GM23338 (cell line): ENCODE data around the gene CDK14. TPM values are rescaled to one million over a fixed set of nuclear protein-coding genes. Genes with fewer than 3 reads are reported as not detected.
A peak's percentile ranks its signal among the peaks of the same experiment; 100 is the strongest.

ENCODE experiments used
- ATAC-seq: fragments of 200-7000 bp; cut with Tn5 transposase; 3 replicates; pipeline ENCODE4 v1.9.1; 2020
- DNase-seq: peaks from one replicate; pipeline ENCODE4 v3.0.0-alpha.2; 2015; ENCODE audit warnings: low spot score
- H2AFZ ChIP-seq: fragments of 200-600 bp; sonication (generic); 2 replicates; pipeline ENCODE4 v1.8.0; 2016; ENCODE audit warnings: antibody characterized with exemption, mild to moderate bottlenecking, moderate library complexity
- H3F3A ChIP-seq: fragments of 200-600 bp; sonication (generic); replicated peaks from 2 replicates; pipeline ENCODE4 v1.8.0; 2017; ENCODE audit warnings: antibody characterized with exemption, mixed run types, low read depth
- H3K27ac ChIP-seq: fragments of 200-600 bp; sonication (generic); 2 replicates; pipeline ENCODE4 v1.6.1; 2016; ENCODE audit warnings: low read depth
- H3K27me3 ChIP-seq: fragments of 200-600 bp; sonication (generic); 2 replicates; pipeline ENCODE4 v1.8.0; 2016; ENCODE audit warnings: mild to moderate bottlenecking, mixed run types, moderate library complexity; ENCODE audit not compliant: insufficient read depth
- H3K36me3 ChIP-seq: fragments of 200-600 bp; sonication (generic); 2 replicates; pipeline ENCODE4 v1.8.0; 2016; ENCODE audit warnings: mild to moderate bottlenecking; ENCODE audit not compliant: insufficient read depth
- H3K4me1 ChIP-seq: fragments of 200-600 bp; sonication (generic); 2 replicates; pipeline ENCODE4 v1.8.0; 2016; ENCODE audit warnings: mild to moderate bottlenecking, moderate library complexity; ENCODE audit not compliant: insufficient read depth
- H3K4me2 ChIP-seq: fragments of 200-600 bp; sonication (generic); 2 replicates; pipeline ENCODE4 v1.7.1; 2017; ENCODE audit warnings: mixed run types
- H3K4me3 ChIP-seq: fragments of 200-600 bp; sonication (generic); 2 replicates; pipeline ENCODE4 v1.6.1; 2016; ENCODE audit warnings: mixed run types
- H3K79me2 ChIP-seq: fragments of 200-600 bp; sonication (generic); replicated peaks from 2 replicates; pipeline ENCODE4 v1.8.0; 2017; ENCODE audit warnings: mild to moderate bottlenecking; ENCODE audit not compliant: insufficient read depth
- H3K9me2 ChIP-seq: fragments of 200-600 bp; sonication (generic); 2 replicates; pipeline ENCODE4 v1.8.0; 2017; ENCODE audit not compliant: insufficient read depth
- H4K20me1 ChIP-seq: fragments of 200-600 bp; sonication (generic); replicated peaks from 2 replicates; pipeline ENCODE4 v1.8.0; 2017; ENCODE audit warnings: mild to moderate bottlenecking; ENCODE audit not compliant: insufficient read depth
- H3K27ac Mint-ChIP-seq: 2 replicates; pipeline ENCODE4 v1.8.0; 2020; ENCODE audit warnings: inconsistent platforms, mild to moderate bottlenecking, moderate library complexity, mixed read lengths
- H3K27me3 Mint-ChIP-seq: 3 replicates; pipeline ENCODE4 v1.8.0; 2022; ENCODE audit warnings: low read depth, mild to moderate bottlenecking, moderate library complexity, mixed read lengths, inconsistent platforms; ENCODE audit not compliant: insufficient read depth, poor library complexity
- H3K36me3 Mint-ChIP-seq: 3 replicates; pipeline ENCODE4 v1.8.0; 2021; ENCODE audit warnings: low read depth, mild to moderate bottlenecking, inconsistent platforms, moderate library complexity, mixed read lengths
- H3K4me1 Mint-ChIP-seq: 3 replicates; pipeline ENCODE4 v1.8.0; 2020; ENCODE audit warnings: mild to moderate bottlenecking, inconsistent platforms, mixed read lengths
- H3K4me3 Mint-ChIP-seq: 3 replicates; pipeline ENCODE4 v1.8.0; 2021; ENCODE audit warnings: moderate library complexity, mild to moderate bottlenecking, inconsistent platforms, mixed read lengths
- H3K9me3 Mint-ChIP-seq: 3 replicates; pipeline ENCODE4 v1.8.0; 2020; ENCODE audit warnings: moderate library complexity, mild to moderate bottlenecking, inconsistent platforms, mixed read lengths
- CREB1 ChIP-seq: fragments of 250-450 bp; sonication (Bioruptor Pico); IDR thresholded peaks from 2 replicates; pipeline ENCODE4 v1.5.0; 2020; ENCODE audit warnings: low read depth, mild to moderate bottlenecking, moderate library complexity
- CTCF ChIP-seq, 2 experiments: fragments of 200-600 bp in 1 of 2; sonication (generic) in 1 of 2; conservative IDR thresholded peaks; 2 replicates each; pipeline versions ENCODE4 v1.5.1 to v1.6.1; 2016 to 2017; ENCODE audit warnings: antibody characterized with exemption in 2 of 2, low read depth in 2 of 2, mild to moderate bottlenecking in 2 of 2, moderate library complexity in 1 of 2
- ETS1 ChIP-seq: IDR thresholded peaks from 2 replicates; pipeline ENCODE4 v1.6.1; 2016; ENCODE audit warnings: antibody characterized with exemption
- EZH2 ChIP-seq: fragments of 200-600 bp; sonication (generic); IDR thresholded peaks from one replicate; pipeline ENCODE4 v1.8.0; 2017; ENCODE audit warnings: antibody characterized with exemption, mild to moderate bottlenecking, low read depth; ENCODE audit not compliant: unreplicated experiment
- EZH2phosphoT487 ChIP-seq: fragments of 200-600 bp; sonication (generic); IDR thresholded peaks from one replicate; pipeline ENCODE4 v1.8.1; 2018; ENCODE audit warnings: antibody characterized with exemption; ENCODE audit not compliant: unreplicated experiment
- JUNB ChIP-seq: IDR thresholded peaks from one replicate; pipeline ENCODE4 v1.6.1; 2016; ENCODE audit warnings: antibody characterized with exemption; ENCODE audit not compliant: unreplicated experiment
- NANOG ChIP-seq: IDR thresholded peaks from 2 replicates; pipeline ENCODE4 v1.6.1; 2016; ENCODE audit warnings: antibody characterized with exemption, borderline replicate concordance
- POLR2AphosphoS5 ChIP-seq: IDR thresholded peaks from 2 replicates; pipeline ENCODE4 v1.6.1; 2016; ENCODE audit warnings: antibody characterized with exemption, low read depth
- STAT1 ChIP-seq: IDR thresholded peaks from one replicate; pipeline ENCODE4 v1.6.1; 2016; ENCODE audit warnings: antibody characterized with exemption; ENCODE audit not compliant: unreplicated experiment
- ZNF114 ChIP-seq: fragments of 250-450 bp; sonication (Bioruptor Pico); IDR thresholded peaks from 2 replicates; pipeline ENCODE4 v1.5.0; 2020; ENCODE audit warnings: mild to moderate bottlenecking, moderate library complexity
- ZNF462 ChIP-seq: fragments of 250-450 bp; sonication (Bioruptor Pico); IDR thresholded peaks from 2 replicates; pipeline ENCODE4 v1.5.0; 2020; ENCODE audit warnings: mild to moderate bottlenecking, moderate library complexity
- polyA plus RNA-seq: library from polyadenylated mRNA; unstranded; fragments of >200 nt; fragmentation: Nextera tagmentation; extraction: Ambion mirVana; gene quantifications from 2 replicates; pipeline ENCODE4 v1.2.1, GENCODE V29; 2016
- total RNA-seq: library from RNA; depleted of rRNA; stranded (reverse); fragments of >200 nt; shearing (Covaris generic); gene quantifications from 2 replicates; pipeline ENCODE4 v1.2.3, GENCODE V29; 2014

The CDK14 gene
- total and polyA plus RNA-seq, 2 experiments from 2014 or later: 11.2 to 24.0 TPM

GRCh38 chr7:90961037-90961725, 365.1 kb downstream of the CDK14 start (continued):
- TF ChIP-seq CREB1 (CRISPR knock-in tag): no peak
- TF ChIP-seq JUNB: no peak
- no peak for TF ChIP-seq ETS1
- TF ChIP-seq ZNF114: no peak

- ATAC-seq (peak; percentile 35; the same call in 1 of the 3 replicates), DNase-seq (no peak)
- Histone ChIP-seq H3F3A (no peaks in the 10 kb centered on the region), H3K27me3 (no peaks in the 10 kb centered on the region), H3K79me2 (no peaks in the 10 kb centered on the region), H3K4me2 (no peak overlapping the region), H3K36me3 (no peaks in the 10 kb centered on the region), H3K4me1 (peaks cover 17% of the 10 kb centered on the region), H3K9me2 (no peaks in the 10 kb centered on the region), H3K27ac (no peak overlapping the region), H2AFZ (no peak overlapping the region), H4K20me1 (no peaks in the 10 kb centered on the region), H3K4me3 (no peak overlapping the region)
- H3K36me3 Mint-ChIP-seq: no peaks in the 10 kb centered on the region
- peaks cover 27% of the 10 kb centered on the region for H3K4me1 Mint-ChIP-seq
- H3K4me3 Mint-ChIP-seq: no peak overlapping the region
- no peak overlapping the region for H3K27ac Mint-ChIP-seq
- no peaks in the 10 kb centered on the region for H3K9me3 Mint-ChIP-seq
- H3K27me3 Mint-ChIP-seq: peaks cover 5% of the 10 kb centered on the region
- TF ChIP-seq STAT1 (no peak), CTCF (conservative IDR thresholded peaks at IDR 0.05; ENCODE audit: low read depth in 2 of 2) (no peak), ZNF462 (no peak), NANOG (no peak), CREB1 (CRISPR knock-in tag) (no peak), ETS1 (no peak), POLR2AphosphoS5 (no peak), JUNB (no peak), ZNF114 (no peak), EZH2phosphoT487 (no peak), EZH2 (no peak)
Observed at GRCh38 chr7:90965211-90965610, 369.1 kb downstream of the CDK14 start.
